HG02588 (cell line): Measurements from ENCODE around the gene AGPAT3.
"Not testable (repeated sequence)": the region's sequence is repeated elsewhere in the genome, so short reads cannot be mapped to it uniquely, and the experiment has no call there.

Experiments
- ATAC-seq: cut with Tn5 transposase; IDR thresholded peaks from one replicate; pipeline ENCODE4 v1.9.1; 2021; ENCODE audit warnings: mild to moderate bottlenecking, moderate library complexity; ENCODE audit not compliant: unreplicated experiment

Gene AGPAT3

DNA sequence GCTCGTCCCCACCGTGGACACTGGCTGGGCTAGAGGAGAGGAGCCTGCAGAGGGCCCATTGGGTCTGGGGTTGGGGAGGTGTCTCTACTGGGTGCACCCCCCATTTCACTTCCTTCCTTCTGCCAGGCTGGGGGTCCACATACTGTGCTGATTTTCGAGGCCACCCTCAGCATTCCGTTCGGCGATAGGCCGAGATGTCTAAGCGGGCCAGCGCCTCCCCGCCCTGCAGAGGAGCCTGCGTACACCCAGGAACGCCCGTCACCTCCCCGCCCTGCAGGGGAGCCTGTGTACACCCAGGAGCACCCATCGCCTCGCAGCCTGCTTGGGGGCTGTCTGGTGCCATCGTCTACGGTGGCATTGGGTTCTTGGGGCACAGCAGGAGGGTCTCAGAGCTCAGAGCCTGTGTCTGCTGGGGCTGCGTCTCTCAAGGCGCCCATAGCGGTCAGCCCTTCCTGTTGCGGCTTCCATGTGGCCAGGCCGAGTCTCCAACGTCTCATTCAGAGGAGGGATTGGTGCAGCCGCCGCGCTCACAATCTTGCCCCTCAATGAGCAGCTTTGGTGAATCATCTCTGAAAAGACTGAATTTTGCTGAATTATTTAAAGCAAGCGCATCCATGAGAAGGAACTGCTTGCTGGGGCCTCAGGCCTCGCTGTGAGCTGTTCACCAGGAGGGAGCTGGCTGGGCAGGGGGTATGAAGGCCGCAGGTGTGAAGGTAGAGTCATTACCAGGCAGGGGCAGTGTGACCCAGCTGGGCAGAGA lies 30.7 kb upstream of the AGPAT3 start:
- ATAC-seq, result no peak

DNA sequence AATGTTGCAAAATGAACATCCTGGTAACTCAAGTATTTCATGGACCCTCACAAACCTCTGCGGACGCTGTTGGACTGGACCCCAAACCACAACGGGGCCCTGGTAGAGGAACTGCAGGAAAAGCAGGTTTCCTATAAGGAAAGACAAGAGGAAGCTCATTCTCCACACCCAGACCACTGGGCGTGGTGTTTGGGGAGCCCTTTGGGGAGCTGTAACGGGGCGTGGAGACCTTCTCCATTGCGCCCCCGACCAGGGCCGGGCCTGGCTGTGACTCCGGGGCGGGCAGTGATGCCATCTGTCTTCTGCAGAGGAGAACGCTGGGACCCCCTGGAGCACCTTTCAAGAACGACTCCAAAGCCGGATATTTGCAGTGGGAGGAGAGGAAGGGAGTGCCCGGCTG lies 30.0 kb upstream of the AGPAT3 start:
- no peak for ATAC-seq

DNA sequence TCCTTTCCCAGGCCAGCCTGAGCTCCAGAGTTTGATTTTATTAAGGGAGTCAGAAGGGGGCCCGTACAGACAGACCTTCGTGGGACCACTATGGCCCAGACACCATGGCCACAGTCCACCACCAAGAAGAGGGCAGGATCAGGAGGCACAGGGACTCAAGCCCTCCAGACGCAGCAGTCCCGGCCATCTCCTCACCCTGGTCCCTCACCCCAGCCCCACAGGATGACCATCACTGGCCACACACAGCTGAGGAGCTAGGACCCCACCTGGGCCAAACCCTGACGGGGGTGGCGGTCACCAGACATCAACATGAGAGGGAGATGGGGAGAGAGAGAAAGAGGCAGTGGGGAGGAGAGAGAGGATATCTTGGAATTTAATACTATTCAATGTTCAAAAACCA lies 29.2 kb upstream of the AGPAT3 start:
- ATAC-seq, result no peak

DNA sequence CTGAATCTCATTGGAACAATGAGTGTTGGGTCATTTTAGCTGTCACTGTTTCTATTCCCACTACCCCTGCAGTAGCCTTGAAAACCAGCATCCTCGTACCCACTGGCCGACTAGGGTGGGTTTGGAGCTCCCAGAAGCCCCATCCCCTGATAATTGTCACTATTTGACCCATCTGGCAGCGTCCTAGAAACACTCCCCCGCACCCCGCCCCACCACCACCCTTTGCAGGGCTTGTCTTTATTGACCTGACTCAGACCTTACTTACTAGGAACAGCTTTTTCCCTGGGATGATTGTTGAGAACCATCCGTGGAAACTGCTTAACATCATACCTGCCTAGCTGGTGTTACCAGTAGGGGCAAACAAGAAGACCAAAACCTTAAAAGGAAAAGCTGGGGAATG lies 28.4 kb upstream of the AGPAT3 start:
- no peak for ATAC-seq

DNA sequence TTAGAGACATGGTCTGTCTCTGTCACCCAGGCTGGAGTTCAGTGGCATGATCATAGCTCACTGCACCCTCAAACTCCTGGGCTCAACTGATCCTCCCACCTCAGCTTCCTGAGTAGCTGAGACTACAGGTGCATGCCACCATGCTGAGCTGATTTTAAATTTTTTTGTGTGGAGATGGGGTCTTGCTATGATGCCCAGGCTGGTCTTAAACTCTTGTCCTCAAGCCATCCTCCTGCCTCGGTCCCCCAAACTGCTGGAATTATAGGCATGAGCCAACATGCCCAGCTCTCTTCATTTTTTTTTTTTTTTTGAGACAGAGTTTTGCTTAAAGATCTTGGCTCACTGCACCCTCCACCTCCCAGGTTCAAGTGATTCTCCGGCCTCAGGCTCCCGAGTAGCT lies 24.8 kb upstream of the AGPAT3 start:
- ATAC-seq, result no peak

DNA sequence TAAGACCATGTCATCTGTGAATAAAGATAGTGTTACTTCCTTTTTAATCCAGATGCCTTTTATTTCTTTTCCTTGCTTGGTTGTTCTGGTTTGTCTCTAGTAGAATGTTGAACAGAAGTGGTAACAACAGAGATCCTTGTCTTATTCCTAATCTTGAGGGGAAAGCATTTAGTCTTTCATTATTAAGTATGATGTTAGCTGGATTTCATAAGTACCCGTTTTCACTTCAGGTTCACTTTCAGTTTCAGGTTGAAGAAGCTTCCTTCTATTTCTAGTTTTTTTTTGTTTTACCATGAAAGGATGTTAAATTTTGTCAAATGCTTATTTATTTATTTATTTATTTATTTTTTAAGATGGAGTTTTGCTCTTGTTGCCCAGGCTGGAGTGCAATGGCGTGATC lies 22.3 kb upstream of the AGPAT3 start:
- ATAC-seq, result no peak

DNA sequence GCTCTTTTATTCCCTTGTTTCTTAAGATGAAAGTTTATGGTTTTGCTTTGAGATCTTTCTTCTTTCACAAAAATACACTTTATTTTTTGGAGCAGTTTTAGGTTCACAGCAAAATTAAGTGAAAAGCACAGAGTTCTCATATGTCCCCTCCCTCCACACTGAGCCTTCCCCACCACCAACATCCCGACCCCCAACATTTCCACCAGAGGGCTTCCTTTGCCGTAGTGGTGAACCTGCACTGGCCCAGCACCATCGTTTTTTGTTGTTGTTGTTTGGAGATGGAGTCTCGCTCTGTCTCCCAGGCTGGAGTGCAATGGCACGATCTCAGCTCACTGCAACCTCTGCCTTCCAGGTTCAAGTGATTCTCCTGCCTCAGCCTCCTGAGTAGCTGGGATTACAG lies 20.1 kb upstream of the AGPAT3 start:
- ATAC-seq, result not testable (repeated sequence)

DNA sequence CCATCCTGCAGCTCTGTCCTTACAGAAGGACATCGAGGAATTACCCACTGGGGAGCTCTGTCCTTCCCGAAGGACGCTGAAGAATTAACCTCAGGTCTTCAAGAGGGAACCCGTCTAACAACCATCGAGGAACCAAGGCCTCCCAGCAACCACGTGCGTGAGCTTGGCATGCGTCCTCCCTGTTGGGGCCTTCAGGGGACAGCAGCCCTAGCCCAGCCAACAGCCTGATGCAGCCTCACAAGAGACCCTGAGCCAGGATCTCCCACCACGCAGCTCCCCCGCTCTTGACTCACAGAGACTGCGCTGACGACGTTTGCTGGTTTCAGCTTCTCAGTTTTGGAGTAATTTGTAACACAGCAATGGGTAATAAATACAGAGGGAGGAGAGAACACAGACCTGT lies 19.6 kb upstream of the AGPAT3 start:
- ATAC-seq, result no peak

DNA sequence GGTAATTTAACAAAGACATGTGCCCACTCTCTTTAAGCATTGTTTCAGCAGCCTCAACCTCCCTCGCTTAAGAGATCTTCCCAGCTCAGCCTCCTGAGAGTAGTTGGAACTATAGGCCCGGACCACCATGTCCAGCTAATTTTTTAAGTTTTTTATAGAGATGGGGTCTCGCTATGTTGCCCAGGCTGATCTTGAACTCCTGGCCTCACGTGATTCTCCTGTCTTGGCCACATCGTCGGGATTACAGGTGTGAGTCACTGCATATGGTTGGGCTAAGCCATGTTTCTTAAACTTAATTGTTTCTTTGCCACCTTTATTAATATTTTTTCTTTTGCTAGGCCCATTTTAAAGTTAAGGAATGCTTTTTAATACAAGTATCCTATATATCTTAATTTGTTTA lies 18.6 kb upstream of the AGPAT3 start:
- ATAC-seq, result no peak

DNA sequence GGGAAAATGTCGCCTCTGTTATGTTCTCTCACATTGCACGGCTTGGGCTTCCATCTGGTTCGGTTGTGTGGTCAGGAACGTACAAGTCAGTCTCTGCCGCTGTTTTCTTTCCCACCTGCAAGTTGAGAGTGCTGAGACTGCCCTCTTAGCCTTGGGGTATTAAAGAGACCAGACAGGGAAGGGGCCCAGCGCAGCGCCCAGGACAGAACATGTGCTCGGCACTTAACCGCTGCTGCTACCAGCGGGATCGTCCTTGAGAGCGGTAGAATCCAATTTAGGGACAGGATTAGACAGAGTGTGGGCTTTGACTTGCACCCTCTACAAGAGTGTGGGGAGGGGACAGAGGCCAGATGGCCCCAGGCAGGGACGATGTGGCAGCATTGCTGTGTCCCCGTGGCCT lies 17.7 kb upstream of the AGPAT3 start:
- no peak for ATAC-seq

DNA sequence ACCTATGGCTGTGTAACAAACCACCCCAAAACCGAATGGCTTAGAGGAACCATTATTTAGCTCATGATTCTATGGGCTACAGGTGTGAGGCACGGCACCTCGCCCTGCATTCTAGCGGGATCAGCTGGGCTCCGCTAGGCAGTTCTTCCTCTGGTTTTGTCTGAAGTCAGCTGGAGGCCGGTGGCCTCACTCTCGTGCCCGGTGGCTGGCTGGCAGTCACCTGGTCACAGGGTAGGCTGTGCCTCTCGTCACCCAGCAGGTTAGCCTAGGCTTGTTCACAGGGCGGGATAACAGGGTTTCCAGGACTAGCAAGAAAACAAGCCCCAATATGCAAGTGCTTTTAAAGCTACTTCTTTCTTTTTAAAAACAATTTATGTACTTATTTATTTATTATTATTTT lies 16.3 kb upstream of the AGPAT3 start:
- no peak for ATAC-seq

DNA sequence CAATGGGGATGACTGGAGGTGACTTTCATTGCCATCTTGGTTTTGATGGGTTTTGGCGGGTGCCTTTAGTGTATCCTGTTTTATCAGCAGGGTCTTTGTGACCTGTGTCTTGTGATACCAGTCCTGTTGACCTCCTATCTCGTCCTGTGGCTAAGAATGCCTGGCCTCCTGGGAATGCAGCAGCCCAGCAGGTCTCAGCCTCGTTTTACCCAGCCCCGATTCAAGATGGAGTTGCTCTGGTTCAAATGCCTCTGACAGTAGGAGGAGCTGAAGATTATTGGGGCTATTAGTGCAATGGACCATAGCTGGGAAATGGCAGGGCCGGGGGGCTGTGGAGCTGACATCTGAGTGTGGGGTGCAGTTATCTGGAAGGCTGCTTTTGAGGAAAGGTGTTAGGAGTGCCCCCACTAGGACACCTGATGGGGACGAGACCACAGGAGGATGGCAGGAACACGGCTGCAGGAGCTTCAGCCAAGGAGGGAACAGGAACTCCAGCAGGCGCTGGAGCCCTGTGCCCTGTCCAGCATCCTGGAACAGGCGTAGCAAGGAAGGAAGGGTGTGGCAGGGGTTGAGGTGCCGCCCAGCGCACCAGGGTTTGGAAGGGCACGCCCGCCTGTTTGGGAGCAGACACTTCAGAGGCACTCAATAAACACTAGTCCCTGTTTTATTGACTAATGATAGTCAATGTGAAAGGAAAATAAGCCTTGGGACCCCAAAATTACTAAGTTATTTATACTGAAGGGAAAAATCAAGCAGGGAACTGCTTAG lies 15.3 kb upstream of the AGPAT3 start:
- ATAC-seq, result no peak

DNA sequence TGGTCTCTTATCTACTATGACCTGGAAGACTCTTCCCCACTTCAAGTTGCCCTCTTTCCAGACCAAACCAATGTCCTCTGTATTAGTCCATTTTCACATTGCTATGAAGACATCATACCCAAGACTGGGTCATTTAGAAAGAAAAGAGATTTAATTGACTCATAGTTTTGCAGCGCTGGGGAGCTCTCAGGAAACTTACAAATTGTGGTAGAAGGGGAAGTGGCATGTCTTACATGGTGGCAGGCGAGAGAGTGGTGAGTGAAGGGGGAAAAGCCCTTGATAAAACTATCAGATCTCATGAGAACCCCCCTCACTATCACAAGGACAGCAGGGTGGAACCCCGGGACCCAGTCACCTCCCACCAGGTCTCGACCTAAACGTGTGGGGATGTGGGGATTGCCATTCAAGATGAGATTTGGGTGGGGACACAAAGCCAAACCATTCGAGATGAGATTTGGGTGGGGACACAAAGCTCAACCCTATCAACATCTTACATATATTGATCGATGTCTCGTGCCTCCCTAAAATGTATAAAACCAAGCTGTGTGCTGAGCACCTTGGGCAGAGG lies 14.2 kb upstream of the AGPAT3 start:
- ATAC-seq, result no peak

DNA sequence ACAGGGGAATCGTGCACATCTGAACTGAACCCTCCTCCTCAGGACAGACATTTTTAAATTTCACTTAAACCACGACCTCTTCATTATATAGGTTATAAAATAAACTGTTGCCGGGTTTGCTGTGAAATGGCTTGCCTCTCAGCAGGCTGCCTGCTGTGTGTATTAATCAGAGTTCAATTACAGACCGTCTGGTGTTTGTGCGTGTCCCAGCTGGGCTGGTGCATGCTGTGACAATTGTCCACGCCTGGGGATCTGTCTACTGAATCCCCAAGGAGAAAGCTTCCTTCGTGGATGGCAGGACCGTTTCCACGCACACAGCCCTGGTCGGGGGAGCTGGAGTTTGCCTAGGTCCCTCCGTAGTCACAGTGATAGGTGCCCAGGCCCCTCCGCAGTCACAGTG lies 13.4 kb upstream of the AGPAT3 start:
- ATAC-seq, result no peak

DNA sequence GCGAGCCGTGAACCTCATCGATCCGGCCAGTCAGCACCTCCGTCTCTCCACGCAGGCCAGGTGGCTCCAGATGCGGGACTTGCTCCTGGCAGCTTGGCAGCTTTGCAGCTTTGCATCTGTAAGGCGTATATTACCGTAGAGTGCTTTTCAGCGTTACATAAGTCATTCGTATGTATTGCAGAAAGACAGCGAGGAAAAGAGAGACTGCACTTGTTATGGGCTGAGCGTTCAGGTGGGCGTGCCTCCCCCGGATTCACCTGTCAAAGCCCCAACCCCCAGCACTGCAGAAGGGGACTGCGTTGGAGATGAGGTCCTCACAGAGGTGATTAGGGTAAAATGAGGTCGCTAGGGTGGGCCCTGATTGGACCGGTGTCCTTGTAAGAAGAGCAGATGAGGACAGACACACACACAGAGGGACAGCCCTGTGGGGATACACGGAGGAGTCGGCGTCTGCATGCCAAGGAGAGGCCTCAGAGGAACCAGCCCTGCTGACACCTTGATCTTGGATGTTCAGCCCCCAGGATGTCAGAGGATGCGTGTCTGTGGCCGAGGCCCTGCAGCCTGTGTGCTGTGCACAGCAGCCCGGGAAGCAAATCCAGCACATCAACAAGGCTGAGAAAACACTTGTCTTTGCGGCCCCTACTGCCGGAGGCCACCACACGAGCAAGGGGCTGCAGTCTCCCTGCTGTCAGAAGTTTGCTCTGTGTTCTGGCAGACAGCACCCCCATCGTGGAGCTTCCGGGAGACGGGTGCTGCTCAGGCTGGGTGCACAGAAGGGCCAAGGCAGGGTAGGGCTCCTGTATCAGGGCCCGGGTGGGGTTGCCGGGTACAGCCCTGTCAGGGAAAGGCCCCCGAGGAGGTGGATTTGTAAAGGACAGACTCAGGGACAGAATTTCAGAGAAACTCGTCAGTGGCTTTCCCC lies 10.9 kb upstream of the AGPAT3 start:
- no peak for ATAC-seq

DNA sequence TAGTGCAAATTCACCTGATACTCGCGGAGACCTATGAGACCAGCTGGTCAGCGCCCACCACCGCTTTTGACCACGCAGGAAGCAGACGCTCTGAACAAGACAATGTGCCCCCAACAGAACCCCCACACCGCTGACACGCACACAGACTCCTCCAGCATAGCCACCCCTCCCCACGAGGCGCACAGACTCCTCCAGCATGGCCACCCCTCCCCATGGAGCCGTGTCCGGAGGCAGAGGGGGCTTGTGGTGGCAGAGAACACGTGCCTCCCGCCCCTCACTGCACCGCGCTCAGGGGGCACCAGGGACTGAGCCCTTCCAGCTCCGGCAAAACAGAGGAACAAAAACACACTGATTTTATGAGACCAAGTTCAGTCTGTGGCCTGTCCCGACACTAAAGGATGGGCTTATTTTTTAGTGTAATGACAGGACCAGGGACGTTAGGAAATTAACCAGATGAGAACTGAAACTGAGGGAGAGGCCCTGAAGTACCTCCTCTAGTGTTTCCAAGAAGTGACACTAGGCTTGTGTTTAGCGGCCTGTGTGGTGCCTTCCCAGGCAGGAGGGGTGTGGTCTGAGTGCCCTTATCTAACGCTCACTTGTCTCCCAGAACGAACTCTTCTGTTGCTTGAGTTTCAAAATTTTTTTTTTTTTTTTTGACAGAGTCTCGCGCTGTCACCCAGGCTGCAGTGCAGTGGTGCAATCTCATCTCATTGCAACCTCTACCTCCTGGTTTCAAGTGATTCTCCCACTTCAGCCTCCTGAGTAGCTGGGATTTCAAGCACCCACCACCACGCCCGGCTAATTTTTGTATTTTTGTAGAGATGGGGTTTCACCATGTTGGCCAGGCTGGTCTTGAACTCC lies 10.0 kb upstream of the AGPAT3 start:
- peak; percentile 74 for ATAC-seq

DNA sequence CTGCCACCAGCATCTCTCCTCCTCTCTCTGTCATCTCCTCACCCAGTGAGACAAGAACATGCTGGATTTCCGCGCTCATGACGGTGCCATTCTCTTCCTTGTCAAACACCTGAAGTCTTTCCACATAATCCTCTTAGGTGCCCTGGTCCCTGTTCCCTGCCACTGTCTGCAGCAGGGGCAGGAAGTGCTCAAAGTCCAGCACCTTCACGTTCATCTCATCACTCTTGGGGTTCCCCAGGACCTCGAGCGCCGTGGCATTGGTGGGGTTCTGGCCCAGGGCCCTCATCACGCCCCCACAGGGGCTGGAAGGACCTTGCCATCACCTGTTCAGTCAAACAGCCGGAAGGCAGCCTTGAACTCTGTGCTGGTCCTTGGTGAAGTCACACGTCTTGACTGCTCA lies 9.1 kb upstream of the AGPAT3 start:
- no peak for ATAC-seq

DNA sequence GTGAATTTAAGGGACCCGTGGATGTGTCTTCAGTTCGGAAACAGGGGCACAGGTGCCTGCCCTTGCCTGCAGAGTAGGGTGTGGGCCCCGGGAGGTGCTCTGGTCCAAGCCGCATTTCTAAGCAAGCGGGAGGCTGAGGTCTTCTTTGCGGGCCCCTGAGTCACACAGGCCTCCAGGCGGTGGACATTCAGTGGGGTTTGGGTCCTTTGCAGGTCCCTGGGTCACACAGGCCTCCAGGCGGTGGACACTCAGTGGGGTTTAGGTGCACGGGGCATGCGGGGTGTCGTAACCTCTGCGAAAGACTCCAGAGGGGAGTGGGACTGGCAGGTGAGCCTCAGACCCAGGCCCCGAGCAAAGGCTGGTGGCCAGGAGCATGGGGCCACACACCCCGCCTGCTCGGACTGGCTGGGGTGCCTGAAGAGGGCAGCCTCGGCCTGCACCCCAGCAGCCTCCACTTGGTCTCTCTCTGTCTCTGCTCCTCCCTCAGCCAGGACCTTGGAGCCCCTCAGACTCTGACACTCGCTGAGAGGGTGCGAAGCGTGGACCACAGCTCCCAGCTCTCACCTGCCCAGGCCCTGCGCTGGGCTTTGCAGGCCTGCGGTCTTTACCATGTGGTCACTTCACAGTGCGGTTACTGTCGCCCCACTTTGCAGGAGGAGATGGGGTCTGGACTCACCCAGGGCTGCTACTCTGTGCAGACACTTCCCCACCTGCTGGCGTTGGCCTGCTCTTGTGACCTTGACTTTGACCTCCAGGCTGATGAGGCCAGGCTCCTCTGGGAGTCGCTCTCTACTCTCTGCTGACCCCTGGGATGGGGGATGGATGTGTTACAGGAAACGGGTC lies 6.0 kb upstream of the AGPAT3 start:
- no peak for ATAC-seq

DNA sequence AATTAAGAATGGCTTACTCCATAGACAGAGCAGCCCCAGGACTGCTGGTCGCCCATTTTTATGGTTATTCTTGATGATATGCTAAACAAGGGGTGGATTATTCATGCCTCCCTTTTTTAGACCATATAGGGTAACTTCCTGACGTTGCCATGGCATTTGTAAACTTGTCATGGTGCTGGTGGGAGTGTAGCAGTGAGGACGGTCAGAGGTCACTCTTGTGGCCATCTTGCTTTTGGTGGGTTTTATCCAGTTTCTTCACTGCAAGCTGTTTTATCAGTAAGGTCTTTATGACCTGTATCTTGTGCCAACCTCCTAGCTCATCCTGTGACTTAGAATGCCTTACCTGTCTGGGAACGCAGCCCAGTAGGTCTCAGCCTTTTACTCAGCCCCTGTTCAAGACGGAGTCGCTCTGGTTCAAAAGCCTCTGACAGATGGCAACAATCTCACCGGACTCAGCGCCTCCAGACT lies 5.2 kb upstream of the AGPAT3 start:
- ATAC-seq, result no peak
